SU-DHL-6 (cell line): Measurements from ENCODE around the gene NDFIP1.

ENCODE experiments used
- CTCF ChIP-seq: fragments of 200-600 bp; sonication (generic); IDR thresholded peaks from one replicate; pipeline ENCODE4 v1.5.1; 2017; ENCODE audit warnings: antibody characterized with exemption, mild to moderate bottlenecking, low read length, moderate library complexity; ENCODE audit not compliant: insufficient read depth, poor library complexity, severe bottlenecking
- EZH2phosphoT487 ChIP-seq: fragments of 200-600 bp; sonication (generic), shearing (Covaris generic); conservative IDR thresholded peaks from 2 replicates; pipeline ENCODE4 v1.6.1; 2018; ENCODE audit warnings: mild to moderate bottlenecking, antibody characterized with exemption, low read length, moderate library complexity, mixed read lengths

- TF ChIP-seq CTCF (no peak), EZH2phosphoT487 (no peak)
These were observed 58.2 kb downstream of the NDFIP1 start for GRCh38 chr5:142166754-142167153.
